Neural crest cell (in vitro differentiated cells): ENCODE data around the gene GIGYF2. TPM values are rescaled to one million over a fixed set of nuclear protein-coding genes. Genes with fewer than 3 reads are reported as not detected.

Source experiments
- DNase-seq: peaks from one replicate; pipeline ENCODE4 v3.0.0; 2021; ENCODE audit warnings: low read depth, mixed read lengths, low spot score
- H3K27ac Mint-ChIP-seq: one replicate; pipeline ENCODE4 v1.8.0; 2021; ENCODE audit warnings: mild to moderate bottlenecking, mixed read lengths; ENCODE audit not compliant: unreplicated experiment
- H3K27me3 Mint-ChIP-seq: 2 replicates; pipeline ENCODE4 v1.8.0; 2021; ENCODE audit warnings: low read depth, mild to moderate bottlenecking, mixed read lengths
- H3K36me3 Mint-ChIP-seq: 2 replicates; pipeline ENCODE4 v1.8.0; 2021; ENCODE audit warnings: low read depth, mild to moderate bottlenecking, mixed read lengths
- H3K4me1 Mint-ChIP-seq: 2 replicates; pipeline ENCODE4 v1.8.0; 2021; ENCODE audit warnings: mixed read lengths
- H3K4me3 Mint-ChIP-seq: one replicate; pipeline ENCODE4 v1.8.0; 2021; ENCODE audit warnings: mild to moderate bottlenecking, mixed read lengths
- H3K9me3 Mint-ChIP-seq: 2 replicates; pipeline ENCODE4 v1.8.0; 2021; ENCODE audit warnings: mixed read lengths
- CTCF ChIP-seq: fragments of 200-600 bp; sonication (generic); conservative IDR thresholded peaks from 2 replicates; pipeline ENCODE4 v1.5.0; 2021; ENCODE audit warnings: antibody characterized with exemption, mild to moderate bottlenecking
- total RNA-seq: library from RNA; stranded (reverse); gene quantifications from 2 replicates; pipeline ENCODE4 v1.2.1, GENCODE V29; 2021

GIGYF2 gene
- total RNA-seq, 1 donor from 2014 or later, result 70.3 TPM

DNA sequence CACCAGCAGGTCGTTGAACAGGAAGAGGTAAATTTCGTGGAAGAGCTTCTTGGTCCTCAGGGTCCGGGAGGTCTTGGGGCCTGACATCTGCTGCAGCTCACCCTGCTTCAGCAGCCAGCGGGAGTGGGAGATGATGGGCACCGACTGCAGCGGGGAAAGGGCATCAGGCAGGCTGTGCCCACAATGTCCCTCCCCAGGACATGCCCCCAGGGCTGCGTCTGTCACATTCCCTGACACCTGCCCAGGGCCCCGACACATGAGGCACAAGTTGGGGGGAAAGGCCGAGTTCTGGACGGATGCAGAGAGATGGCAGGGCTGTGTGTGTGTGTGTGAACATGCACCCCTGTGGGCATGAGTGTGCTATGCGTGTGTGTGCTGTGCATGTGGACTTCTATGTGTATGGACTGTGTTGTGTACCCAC is 186.9 kb downstream of the GIGYF2 start:
- no peaks in the 10 kb centered on the region for H3K9me3 Mint-ChIP-seq
- no peaks in the 10 kb centered on the region for H3K36me3 Mint-ChIP-seq
- H3K4me1 Mint-ChIP-seq, result peaks cover 4% of the 10 kb centered on the region
- no peak for TF ChIP-seq CTCF
- H3K4me3 Mint-ChIP-seq, result no peak overlapping the region
- peaks cover 8% of the 10 kb centered on the region for H3K27me3 Mint-ChIP-seq
- DNase-seq, result no peak
- H3K27ac Mint-ChIP-seq, result no peak overlapping the region

DNA sequence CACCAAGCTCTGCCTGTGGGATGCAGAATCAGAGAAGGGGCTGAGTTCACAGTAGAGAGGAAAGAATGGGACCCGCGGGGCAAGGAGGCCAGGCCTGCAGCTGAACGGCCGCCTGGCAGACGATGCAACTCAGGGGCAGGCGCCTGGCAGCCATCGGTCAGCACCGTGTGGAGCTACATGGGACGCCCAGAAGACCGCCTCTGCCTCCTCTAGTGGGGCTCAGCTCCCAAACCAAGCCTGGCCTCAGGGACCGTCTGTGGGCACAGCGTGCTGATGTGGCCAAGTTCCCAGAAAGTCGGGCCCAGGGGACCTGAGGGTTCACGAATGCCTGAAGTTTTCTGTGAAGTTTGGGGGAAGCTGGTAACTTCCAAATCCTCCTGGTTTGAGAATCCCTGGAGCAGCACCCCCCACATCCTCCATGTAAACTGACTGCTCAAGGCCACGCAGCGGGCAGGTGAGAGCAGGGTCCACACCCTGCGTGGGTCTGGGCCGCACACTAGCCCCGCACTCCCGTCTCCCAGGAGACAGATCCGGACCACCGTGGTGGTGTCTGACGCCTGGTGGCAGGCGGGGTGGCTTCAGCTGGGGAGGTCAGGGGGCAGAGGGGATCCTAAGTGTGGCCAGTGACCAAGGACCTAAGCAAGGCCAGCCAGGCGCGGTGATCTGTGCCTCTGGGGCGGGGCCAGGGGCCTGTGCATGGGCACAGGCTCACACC is 187.6 kb downstream of the GIGYF2 start:
- no peaks in the 10 kb centered on the region for H3K36me3 Mint-ChIP-seq
- no peak overlapping the region for H3K4me3 Mint-ChIP-seq
- H3K27ac Mint-ChIP-seq, result no peak overlapping the region
- H3K9me3 Mint-ChIP-seq, result no peaks in the 10 kb centered on the region
- no peak for DNase-seq
- peaks cover 4% of the 10 kb centered on the region for H3K4me1 Mint-ChIP-seq
- no peak for TF ChIP-seq CTCF
- peaks cover 8% of the 10 kb centered on the region for H3K27me3 Mint-ChIP-seq

- peaks cover 4% of the 10 kb centered on the region for H3K4me1 Mint-ChIP-seq
- TF ChIP-seq CTCF, result no peak
- H3K27me3 Mint-ChIP-seq, result peaks cover 6% of the 10 kb centered on the region
- no peaks in the 10 kb centered on the region for H3K9me3 Mint-ChIP-seq
- no peak for DNase-seq
- H3K4me3 Mint-ChIP-seq, result no peak overlapping the region
- peak overlapping the region; percentile 43 for H3K27ac Mint-ChIP-seq
- H3K36me3 Mint-ChIP-seq, result no peaks in the 10 kb centered on the region
These were observed 188.3 kb downstream of the GIGYF2 start for GRCh38 chr2:232885264-232885961.

- Mint-ChIP-seq H3K36me3 (no peaks in the 10 kb centered on the region), H3K4me3 (no peak overlapping the region), H3K9me3 (no peaks in the 10 kb centered on the region), H3K4me1 (peaks cover 10% of the 10 kb centered on the region), H3K27ac (peak overlapping the region; percentile 17), H3K27me3 (peaks cover 7% of the 10 kb centered on the region)
- DNase-seq, result no peak
- TF ChIP-seq CTCF, result no peak
These were observed 189.0 kb downstream of the GIGYF2 start for GRCh38 chr2:232886176-232886575.

DNA sequence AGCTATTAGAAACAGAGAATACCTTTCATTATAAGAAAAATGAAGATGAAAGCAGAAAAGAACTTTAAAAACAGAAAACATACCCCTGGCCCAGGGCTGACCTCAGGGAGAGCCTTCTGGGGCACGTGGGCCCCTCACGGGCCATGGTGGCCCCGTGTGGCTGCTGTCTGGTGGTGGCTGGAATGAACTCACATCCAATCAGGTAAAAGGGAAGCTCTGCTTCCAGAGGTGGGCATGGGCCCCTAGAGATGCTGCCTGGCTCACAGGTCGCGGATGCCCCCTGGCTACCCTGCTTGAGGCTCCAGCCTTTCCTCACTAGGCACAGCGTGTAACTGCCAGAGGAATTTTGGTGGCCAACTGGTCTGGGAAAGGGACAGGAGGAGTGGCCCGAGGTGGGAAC is 189.5 kb downstream of the GIGYF2 start:
- Mint-ChIP-seq H3K36me3 (no peaks in the 10 kb centered on the region), H3K27ac (no peak overlapping the region), H3K9me3 (no peaks in the 10 kb centered on the region), H3K4me3 (no peak overlapping the region), H3K4me1 (peaks cover 15% of the 10 kb centered on the region), H3K27me3 (peaks cover 8% of the 10 kb centered on the region)
- no peak for TF ChIP-seq CTCF
- DNase-seq, result no peak
